Activated CD4-positive, CD25-positive, alpha-beta regulatory T cell (primary cell): ENCODE results near the gene ATXN1.

Source experiments
- DNase-seq, 4 experiments: peaks; one replicate each; lab custom pipeline; 2025; lab: John Stamatoyannopoulos, UW

Gene ATXN1

DNA sequence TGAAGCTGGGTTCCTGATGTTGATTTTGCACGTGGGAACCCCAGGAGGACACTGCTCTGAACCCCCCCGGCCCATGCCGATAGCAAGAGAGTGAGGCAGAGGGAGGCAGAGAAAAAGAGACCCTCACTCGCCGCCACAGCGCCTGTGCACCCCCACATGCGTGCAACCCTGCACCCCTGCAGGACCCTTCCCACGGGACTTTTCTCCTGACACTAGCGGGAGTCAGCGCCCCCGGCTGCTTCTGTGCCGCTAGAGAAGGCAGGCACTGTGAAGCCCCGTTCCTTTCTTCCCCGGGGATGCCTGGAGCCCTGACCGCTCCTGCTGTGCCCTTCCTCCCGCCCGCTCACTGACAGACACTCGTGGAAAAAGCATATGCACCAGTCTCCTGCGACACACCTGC is 455.5 kb downstream of the ATXN1 start:
- no peak for DNase-seq

DNA sequence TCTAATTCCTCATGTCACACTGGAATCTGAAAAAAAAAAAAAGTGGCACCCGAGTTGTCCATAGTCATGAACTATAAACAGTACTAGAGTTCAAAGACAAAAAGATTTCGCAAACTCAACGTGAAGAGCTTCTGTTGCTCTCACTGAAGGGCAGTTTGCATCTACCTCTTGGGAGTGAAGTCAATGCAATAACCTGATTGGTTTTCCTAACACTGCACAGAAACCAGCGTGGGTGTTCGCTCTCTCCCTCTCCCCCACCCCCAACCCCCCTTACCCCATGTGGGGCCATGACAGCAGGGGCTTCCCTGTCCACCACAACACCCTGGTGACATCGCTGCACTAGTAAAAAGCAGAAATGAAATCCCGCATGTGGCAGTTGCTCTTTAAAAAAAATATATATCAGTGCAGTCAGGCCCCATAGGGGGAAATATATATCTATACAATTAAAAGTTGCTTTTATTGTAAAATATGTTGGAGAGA is 456.0 kb downstream of the ATXN1 start:
- DNase-seq, result no peak

DNA sequence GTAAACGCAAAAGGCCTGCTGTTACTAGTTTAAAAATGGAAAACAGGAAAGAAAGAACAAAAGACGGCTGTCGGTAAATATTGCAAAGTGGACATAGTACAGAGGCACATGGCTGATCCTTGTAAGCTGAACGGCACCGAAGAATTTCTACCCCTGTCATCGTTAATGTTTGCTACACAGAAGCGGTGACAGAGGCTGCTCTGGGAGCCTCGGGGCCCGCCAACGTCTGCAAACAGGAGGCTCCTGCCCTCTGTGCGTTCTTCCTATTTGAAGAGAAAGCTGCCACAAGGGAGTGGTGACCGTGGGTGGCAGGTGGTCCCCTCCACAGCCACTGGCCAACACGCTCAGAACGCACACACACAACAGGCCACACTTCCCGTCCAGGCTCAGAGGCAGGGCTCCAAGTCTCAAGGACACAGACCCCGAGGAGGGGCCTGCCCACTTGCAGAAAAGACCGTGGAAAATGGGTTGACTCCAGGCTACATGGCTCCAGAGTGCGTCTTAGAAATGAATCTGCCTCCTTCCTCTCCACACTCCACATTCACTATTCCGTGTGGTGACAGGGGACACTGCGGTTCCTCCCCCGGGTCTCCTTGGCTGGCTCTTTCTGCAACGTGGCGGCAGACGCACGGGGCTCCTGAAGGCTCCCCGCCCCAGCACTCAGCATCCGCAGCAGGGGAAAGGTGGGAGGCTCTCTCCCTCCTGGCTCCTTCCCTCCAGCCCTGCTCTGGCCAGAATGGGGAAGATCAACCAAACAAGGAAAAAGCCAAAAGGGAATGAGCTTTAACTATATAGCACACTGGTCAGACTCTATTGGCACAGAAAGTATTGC is 458.3 kb downstream of the ATXN1 start:
- DNase-seq, result no peak

DNA sequence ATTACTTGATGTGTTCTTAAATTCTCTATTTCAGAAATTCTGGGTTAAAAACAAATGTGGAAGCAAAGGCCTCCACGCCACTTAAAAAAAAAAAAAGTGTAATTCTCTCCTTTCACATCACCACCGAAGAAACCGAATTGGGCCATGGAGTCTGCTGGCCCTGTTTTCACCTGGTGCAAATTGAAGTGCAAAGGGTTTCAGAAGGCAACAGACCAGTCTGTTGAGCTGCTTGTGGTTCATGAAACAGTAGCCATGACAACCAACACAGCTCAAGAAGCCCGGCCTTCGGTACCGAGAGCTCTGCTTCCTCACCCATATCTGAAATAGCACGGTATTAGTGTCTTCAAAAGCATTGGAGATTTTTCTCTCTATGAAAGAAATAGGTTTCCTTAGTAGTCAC is 459.7 kb downstream of the ATXN1 start:
- no peak for DNase-seq

DNA sequence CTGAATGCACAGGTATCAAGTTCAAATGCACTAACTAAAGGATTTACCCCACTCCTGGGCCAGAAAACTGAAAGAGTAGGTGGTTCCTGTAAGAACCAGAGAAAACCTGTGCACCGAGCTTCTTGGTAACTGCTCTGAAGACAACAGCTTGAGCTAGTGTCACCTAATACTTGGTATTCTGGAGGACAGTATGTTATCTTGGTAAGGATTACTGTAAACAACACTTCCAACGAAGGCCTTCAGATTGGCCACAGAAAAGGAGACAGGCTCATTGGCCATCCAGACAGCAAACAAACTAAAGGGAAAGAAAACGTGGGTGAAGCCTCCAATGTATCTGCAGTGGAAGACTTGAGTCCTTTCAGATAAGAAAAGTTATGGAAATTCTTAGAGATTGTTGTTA is 461.4 kb downstream of the ATXN1 start:
- DNase-seq, result no peak

DNA sequence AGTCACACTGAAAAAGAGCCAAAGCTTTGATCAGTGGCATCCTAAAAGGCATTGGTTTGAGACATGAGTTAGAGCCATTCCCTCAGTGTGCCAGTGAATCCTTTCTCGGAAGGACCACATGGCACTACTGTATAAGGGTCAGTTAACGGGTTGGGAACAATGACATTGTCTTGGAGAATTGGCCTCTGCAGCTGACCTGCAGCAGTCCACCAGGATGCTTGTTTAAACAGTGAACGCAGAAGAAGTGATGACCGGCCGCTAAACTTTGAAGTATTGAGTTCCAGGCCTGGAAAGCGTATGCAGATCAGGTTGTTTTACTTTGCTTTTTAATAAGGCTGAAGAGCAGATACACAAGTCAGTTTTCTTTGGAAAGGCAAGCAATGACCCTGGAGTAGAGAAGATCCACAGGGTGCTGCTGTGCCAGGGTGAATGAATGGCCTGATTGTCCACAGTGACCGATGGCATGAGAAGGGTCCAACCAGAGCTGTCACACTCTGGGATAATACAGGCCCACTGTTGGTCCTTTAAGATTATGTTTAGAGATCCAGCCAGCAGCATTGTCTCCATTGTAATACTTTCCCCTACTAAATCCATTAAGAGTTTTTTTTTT is 465.1 kb downstream of the ATXN1 start:
- DNase-seq, result no peak

DNA sequence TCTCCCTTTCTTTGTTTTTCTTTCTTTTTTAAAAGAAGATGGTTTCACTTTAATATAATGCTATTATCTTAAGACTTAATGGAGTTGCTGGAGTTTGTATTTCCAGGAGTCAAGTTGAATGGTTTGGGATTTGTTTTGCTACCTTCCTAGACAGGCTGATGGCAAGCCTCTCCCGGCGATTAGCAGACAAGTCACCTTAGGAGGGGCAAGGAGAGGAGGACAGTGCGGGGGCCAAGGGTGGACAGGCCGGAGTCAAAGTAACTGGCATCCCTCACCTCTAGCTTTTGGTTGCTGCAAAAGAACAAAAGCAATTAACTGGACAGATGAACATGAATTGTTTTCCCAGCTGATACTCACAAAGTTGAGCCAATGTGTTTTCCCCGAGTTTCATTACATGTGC is 465.8 kb downstream of the ATXN1 start:
- no peak for DNase-seq

DNA sequence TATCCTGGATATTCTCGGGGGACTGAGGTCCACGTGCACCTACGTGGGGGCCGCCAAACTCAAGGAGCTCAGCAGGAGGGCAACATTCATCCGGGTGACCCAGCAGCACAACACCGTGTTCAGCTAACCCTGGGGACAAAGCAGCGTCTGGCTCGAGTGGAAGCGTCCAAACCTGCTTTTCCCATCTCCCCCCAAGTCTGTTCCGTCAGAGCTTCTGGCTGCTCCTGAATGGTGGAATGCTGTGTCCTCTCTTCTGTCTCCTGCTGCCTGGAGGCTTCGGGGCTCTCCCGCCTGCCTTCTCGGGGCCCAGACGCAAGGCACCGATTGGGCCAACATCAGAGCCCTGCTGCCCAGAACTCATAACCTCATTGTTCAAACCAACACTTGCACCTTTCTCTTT is 466.2 kb downstream of the ATXN1 start:
- no peak for DNase-seq

DNA sequence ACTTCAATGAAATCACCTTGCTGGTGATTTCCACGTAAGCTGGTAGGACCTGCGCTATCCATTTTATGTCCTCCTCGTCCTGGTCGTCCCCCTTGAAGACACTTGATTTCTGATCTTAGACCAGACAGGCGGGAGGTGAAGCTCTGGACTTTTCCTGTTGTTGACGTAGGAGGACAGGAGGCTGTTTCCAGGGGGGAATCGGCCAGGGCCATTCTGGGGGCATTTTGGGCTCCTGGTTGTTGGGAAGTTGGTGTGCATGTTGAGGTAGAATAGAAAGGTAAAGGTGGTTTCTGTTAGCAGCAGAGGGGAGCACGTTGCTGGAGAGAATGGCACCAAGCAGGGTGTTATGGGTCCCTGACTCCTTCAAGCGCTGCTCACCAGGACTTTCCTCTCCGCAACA is 466.9 kb downstream of the ATXN1 start:
- DNase-seq, result no peak

DNA sequence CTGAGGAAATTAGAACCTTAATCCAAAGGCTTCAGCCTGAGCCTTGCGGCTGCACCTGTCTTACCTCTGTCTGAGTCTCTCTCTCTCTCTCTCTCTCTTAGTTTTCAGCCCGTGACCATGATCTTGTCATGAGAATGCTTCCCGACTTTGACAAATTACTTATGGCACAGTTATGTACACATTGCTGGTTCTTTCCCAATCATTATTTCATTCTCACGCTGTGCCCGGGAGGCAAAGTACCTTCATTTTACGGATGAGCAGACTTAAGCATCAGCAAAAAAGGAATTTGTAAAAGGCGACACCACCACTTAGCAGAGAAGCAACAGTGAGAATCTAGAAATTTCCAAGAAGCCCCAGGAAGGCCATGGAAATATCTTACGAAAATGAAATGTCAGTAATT is 468.3 kb downstream of the ATXN1 start:
- no peak for DNase-seq

DNA sequence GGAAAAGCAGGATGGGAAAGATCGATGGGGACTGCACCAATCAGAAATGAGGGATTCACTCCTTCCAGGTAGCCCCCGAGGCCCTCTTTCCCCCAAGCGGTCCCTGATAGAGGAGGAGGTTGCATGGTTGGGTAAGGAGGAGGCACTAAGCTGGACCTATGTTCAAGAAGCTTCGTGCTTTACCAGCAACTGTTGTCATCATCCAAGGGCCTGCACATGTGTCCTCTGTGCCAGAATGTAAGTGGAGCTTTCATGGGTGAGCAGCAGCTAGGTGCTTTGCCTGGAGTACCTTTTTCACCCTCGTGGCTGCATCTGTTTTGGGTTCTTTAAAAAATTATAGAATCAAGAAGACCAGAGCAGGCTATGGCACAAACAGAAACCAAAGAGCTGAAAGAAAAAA is 468.8 kb downstream of the ATXN1 start:
- DNase-seq, result no peak

DNA sequence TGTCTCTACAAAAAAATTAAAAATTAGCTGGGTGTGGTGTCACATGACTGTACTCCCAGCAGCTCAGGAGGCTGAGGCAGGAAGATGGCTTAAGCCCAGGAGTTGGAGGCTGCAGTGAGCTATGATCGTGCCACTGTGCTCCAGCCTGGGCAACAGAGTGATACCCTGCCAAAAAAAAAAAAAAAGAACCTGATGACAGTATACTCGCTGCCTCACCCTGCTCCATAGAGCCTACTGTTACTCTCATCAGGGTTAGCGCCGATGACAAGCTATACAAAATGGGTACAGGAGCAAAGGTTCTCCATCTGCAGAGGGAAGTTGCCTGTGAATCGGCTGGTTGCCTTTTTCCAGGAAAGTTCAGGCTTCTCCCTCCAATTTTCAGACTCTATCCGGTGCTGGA is 469.5 kb downstream of the ATXN1 start:
- DNase-seq, result no peak

DNA sequence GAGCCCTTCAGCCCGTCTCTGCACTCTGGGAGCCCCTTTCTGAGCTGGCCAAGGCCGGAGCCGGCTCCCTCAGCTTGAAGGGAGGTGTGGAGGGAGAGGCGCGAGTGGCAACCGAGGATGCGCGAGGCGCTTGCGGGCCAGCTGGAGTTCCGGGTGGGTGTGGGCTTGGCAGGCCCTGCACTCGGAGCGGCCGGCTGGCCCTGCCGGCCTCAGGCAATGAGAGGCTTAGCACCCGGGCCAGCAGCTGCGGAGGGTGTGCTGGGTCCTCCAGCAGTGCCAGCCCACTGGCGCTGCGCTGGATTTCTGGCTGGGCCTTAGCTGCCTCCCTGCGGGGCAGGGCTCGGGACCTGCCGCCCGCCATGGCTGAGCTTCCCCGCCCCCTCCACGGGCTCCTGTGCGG is 473.1 kb downstream of the ATXN1 start:
- DNase-seq, result no peak

DNA sequence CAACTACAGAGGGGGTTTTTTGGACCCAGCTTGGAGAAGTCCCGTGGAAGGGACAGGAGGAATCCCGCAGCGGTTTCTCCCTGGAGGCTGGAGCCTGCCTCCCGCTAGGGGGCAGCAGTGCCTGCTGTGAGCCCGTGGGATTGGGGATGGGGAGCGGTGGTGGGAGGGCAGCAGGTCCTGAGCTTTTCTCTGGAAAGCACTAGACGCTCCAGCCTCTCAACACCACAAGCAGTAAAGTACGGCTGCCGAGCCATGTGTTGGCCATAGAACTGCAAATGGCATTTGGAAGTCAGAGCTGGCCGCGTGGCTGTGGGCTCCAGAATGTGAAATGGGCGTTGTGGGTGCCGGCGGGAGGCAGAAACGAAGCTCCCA is 475.1 kb downstream of the ATXN1 start:
- DNase-seq, result peak in 2 of 4 experiments; percentile 5 to 6

DNA sequence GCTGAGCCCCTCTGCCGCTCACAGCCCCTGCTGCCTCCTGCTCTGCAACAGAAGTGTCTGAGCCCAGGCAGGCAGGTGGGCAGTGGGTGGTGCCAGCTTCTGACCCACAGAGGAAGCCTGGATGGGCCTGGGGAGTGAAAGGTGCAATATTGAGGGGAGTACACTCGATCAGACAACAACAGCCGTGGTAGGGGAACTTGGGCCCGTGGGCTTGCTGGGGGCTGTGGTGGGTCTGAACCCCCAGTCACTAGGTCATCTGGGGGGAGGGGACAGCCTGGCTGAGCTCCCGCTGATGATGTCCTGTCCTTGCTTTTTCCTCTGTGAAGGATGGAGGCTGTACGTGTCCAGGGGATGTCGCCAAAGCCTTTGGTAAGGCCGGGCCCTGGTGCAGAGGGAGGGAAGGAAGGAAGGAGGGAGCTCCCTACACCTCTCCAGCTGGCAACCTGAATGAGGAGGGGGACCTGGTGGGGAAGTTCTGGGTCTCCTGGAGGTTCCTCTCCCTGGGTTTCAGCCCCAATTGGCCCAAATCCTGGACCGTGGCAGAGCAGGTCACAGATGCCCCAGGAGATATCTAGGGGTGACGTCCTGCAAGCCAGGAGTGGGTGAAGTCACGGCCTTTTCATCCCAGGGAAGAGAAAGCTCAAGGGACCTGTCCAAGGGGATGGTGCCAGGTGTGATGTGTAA is 475.7 kb downstream of the ATXN1 start:
- DNase-seq, result no peak

DNA sequence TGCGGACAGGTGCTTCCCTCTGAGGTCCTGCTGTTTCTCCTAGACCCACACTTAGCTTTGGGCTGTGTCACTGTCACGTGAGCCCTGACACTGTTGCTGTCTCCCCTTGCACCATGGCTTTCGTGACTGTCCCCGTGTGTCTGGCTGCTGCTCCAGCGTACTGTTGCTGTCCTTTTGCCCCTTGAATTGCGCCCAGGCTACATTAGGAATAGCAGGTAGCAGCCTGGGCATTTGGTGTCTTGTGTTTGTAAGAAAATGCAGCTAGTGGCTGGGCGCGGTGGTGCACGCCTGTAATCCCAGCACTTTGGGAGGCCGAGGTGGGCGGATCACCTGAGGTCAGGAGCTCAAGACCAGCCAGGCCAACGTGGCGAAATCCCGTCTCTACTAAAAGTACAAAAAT is 476.8 kb downstream of the ATXN1 start:
- no peak for DNase-seq

DNA sequence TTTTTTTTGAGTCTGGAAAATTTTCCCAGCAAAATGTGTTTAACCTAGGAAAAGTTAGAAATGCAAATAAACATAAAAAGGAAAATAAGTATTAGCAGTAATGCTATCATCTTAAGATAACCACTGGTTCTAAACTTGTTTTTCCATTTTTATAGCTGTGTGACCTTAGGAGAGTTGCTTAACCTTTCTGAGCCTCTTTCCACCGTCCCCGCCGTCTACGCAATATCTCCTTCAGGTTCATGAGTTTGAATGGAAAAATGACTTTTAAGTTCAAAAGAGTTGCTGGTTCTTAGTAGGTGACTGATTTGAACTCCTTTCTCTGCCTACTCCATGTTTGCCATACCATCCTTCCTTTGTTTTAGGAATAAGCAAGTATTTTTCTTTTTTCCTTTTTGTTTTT is 478.9 kb downstream of the ATXN1 start:
- no peak for DNase-seq

DNA sequence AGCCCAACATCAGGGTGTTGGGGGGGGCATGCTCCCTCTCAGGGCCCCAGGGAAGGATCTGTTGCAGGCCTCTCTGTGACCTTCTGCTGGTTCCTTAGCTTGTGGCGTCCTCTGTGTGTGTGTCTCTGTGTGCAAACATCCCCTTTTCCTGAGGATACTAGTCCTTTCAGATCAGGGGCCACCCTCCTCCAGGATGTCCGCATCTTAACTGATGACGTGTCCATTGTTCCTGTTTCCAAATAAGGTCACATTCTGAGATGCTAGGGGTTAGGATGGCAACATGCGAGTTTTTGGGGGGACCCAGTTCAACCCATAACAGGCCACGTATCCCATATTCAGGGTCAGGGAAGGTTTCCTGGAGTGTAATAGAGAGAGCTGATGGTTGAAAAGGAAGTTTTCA is 482.0 kb downstream of the ATXN1 start:
- DNase-seq, result no peak

DNA sequence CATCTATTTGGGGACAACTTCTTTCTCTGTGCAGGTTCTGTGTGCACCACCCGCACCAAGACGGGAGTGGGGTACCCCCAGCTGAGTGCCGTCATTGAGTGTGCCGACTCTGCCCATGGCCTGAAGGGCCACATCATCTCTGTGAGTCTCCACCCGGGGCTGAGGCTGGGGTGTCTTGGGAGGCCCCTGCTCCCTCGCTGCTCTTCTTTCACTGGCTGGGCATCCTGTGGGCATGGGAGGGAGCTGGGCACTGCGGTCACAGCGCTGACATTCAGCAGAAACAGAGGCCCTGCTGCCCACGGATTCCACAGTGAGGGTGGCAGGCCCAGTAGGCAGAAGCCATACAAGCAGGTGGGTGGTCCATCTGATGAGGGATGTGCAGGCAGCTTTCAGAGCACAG is 482.5 kb downstream of the ATXN1 start:
- no peak for DNase-seq

DNA sequence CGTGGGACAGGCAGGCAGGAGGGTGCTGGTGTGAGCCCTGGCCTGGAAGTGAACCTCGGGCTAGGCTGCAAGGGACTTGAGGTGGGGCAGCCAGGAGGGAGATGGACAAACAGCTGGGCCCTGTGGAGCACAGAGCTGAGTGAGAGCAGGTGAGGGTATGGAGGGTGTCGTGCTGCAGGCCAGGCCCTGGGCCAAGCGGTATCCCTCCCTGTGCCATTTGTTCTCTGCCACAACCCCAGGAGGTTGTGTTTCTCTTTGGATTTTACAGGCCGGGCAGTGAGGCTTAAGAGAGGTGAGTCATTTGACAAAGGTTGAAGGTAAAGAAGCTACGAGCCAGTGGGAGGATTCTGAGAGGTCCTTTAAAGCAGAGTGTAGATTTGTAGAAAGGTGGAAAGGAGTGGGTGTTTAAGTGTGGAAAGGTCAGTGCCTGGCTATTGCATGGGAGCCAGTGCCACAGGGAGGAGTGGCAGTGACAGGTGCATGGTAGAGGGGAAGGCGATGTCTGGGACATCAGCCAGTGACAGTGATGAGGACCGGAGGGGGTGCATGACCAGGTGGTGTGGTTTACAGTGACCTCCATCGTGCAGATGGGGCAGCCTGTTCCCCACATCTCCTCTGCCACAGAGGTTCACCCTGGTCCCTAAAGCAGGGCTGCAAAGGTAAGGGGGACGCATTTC is 483.1 kb downstream of the ATXN1 start:
- no peak for DNase-seq

DNA sequence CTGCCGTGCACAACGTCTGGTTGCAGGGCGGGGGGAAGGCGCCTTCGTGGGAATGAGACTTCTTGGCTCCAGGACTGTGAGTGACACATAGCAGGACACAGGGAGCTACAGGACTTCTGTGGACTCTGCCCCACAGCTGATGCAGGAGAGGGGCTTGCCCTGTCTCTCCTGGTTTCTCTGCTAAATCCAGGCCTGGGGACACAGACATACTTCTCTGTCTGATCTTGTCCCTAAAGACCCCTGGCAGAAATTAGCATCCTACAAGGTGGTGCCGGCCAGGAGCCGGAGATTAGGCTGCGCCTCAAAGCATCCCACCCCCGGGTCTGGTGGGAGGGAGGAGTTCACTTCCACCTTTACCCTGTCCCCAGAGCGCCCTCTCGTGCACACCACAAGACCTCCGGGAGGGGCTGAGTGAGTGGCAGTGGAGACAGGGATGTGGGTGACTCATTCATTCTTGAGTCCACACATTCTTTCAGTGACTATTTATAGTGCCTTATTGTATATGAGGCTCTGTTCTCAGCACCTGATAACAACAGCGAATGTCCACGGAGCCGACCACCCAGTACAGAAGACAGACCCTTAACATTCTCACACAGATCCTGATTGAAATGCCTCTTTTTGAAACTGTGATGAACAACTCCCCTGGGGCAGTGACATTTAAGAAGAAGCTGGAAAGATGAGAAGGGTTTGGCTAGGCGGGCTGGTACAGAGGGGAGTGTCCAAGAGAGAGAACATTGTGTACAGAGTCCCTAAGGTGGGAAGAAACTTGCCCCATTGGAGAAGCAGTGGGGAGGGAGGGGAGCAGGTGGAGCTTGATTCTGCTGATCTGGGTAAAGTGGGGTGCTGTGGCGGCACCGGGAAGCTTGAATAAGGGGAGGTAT is 483.9 kb downstream of the ATXN1 start:
- DNase-seq, result no peak
